NCI-H1694 (cell line): ENCODE results near the gene TMEM69.
A peak's percentile ranks its signal among the peaks of the same experiment; 100 is the strongest.
"Not testable (repeated sequence)": the region's sequence is repeated elsewhere in the genome, so short reads cannot be mapped to it uniquely, and the experiment has no call there.

ENCODE experiments used
- DNase-seq: peaks from one replicate; lab custom pipeline; 2025; lab: John Stamatoyannopoulos, UW

TMEM69 gene, protein sequence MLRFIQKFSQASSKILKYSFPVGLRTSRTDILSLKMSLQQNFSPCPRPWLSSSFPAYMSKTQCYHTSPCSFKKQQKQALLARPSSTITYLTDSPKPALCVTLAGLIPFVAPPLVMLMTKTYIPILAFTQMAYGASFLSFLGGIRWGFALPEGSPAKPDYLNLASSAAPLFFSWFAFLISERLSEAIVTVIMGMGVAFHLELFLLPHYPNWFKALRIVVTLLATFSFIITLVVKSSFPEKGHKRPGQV

DNA sequence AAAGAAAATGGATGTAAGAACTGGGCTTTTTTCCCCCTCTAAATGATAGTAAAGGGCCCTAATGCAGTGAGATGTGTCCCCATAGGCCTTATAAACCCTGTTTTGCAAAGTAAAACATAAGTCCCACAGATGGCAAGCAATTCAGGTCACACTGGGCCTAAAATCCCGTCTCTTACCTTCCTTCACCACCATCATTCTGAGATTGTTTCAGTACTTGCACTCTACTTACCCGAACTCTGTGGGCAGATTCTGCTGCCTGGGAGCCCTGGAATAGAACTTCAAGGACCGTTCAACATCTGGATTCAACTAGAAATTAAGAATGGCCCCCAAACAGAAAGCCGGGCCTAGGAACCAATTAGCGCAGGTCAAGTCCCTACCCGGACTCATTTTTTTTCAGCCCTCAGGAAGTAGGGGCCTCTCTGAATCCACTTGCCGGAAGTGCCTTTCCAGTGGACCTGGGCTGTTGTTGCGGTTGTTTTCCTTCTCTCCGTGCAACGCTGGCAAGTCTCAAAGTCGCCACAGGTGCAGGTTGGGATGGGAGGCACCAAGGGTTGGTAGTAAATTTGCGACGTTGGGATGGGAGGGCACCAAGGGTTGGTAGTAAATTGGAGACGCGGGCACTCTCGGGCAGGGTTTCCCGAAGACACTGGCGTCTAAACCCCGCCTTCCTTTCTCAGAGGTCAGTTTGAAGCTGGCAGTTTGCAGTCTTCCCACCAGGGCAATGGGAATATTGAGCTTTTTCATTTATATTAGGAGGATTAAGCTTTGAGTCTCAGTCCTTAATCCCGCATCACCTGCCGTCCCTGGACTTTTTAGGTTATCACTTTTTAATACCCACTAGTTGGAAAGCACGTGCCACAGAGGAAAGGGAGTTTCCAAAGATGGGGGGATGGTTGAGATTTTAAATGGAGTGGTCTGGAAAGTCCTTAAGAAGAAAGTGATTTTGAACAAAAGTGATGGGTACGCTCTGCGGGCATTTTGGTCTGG is at the start of gene TMEM69:
Gene TMEM69 (plus strand): TSS at position 428 of the 987 bp plus-strand sequence. CDS start 2,888 bp downstream, outside the sequence.
- DNase-seq: peak; percentile 86

GRCh38 chr1:45640293-45640692 is 47.7 kb upstream of the TMEM69 start:
- no peak for DNase-seq

DNA sequence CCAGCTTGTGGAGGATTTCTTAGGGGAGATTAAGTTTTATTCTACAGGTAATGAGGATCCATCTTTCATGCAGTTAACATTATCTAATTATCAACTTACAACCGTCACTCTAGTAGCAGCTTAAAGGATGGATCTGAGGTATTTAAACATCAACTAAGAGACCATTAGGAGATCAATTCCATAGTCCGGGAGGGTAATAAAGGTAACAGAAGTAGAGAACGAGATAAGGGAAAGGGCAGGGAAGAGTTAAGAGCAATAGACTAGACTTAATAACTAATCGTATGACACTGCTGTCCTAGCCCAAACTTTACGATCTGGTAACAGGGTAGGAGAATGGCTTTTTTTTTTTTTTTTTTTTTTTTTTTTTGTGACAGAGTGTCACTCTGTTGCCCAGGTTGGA is 44.7 kb upstream of the TMEM69 start:
- DNase-seq: no peak

GRCh38 chr1:45643978-45644377 is 44.0 kb upstream of the TMEM69 start:
- DNase-seq: no peak

DNA sequence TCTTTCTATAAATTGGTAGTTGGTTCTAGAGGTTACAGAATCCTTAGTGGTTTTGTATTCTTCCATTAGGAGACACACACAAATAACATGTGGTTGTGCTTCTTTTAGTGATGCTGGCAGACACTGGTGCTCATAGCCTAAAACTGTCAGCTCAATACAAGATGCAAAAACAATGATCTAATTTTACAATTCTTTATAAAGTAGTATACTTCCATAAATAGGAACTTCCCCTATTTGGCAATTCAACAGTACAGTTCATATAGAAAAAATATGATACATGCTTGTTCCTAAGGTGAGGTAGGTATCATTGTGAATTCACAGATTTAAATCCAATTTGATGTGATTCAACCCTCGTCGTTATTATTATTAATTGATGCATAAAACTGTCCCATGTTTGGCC is 43.3 kb upstream of the TMEM69 start:
- DNase-seq: no peak

DNA sequence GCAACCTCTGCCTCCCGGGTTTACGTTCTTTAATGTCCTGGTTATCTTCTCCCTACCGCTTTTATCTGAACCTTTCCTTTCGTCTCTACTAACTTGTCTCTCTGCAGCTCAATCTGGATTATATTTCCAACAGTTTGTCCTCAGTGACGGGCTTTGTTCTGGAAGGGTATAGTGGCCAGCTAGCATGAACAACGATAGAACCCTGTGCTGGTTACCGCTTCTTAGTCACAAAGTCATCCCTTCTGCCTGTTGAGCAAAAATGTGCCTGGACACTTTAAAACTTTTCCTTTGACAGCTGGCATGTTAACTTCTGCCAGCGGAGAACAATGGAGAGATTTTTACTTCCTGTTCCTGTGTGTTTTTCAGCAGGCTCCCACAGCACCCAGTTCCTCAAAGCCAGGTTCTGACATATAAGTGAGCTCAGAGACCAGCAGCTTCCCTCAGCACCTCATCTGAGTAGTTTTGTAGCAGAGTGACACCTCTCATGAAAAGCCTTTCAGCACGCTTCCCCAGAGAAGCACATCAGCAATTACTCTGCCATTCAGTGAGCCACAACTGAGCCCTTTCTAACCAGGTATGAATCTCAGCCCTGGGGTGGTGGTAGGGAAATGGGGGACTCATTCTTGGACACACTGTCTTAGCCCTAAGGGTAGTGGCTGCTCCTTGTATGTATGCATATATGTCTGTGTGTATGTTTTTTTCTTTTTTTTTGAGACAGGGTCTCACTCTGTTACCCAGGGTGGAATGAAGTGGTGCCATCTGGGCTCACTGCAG is 40.5 kb upstream of the TMEM69 start:
- no peak for DNase-seq

GRCh38 chr1:45654540-45655280 is 33.3 kb upstream of the TMEM69 start:
- DNase-seq: no peak

- DNase-seq: no peak
Measured at GRCh38 chr1:45656573-45657226, 31.3 kb upstream of the TMEM69 start.

DNA sequence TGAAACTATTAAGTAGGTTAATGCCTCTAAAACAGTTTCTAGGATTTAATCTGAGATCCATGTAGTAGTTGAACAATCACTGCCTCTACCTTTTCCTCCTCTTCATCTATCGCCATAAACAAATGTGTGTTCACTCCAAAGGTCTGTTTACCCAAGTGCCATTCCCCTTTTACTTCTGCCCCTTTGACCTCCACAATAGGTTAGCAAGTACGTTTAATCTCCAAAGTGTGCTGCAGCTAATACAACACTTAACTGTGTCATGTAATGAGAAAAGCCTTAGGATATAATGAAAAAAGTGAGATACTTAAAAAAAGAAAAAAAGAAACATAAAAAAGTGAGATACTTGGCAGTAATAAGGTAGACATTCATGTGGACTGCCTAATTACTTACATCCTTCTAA is 29.8 kb upstream of the TMEM69 start:
- no peak for DNase-seq

DNA sequence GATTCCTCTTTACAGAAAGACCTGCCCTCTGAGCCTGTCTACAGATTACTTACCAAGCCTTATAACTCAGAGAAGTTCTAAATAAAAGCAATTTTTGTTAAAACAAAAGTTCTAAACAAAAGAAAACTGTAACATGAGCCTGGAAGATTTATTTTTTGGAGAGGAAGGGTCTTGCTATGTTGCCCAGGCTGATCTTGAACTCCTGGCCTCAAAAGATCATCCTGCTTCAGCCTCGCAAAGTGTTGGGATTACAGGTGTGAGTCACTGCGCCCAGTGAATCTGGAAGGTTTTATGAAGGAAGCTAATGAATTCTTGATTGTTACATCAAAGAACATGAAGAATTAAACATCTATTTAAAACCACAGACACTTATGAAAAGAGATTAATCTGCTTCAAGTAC is 28.8 kb upstream of the TMEM69 start:
- no peak for DNase-seq

DNA sequence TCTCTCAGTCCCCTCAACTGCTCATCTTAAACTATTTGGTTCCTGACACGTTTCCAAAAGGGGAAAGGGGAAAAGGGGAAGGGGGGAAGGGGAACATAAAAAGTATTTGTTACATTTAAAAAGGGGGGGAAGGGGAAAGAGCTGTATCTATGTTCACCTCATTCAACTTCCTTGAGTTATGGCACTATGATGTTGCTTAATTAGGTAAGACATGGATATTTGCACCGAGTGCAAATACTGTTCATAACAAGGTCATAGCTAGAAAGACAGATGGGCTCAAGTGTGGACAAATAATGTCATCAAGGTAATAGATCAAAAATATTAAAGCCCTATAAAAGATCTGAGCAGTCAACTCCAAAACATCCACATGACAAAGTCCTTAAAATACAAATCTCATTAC is 27.6 kb upstream of the TMEM69 start:
- no peak for DNase-seq

- no peak for DNase-seq
Measured at GRCh38 chr1:45666836-45667235, 21.1 kb upstream of the TMEM69 start.

DNA sequence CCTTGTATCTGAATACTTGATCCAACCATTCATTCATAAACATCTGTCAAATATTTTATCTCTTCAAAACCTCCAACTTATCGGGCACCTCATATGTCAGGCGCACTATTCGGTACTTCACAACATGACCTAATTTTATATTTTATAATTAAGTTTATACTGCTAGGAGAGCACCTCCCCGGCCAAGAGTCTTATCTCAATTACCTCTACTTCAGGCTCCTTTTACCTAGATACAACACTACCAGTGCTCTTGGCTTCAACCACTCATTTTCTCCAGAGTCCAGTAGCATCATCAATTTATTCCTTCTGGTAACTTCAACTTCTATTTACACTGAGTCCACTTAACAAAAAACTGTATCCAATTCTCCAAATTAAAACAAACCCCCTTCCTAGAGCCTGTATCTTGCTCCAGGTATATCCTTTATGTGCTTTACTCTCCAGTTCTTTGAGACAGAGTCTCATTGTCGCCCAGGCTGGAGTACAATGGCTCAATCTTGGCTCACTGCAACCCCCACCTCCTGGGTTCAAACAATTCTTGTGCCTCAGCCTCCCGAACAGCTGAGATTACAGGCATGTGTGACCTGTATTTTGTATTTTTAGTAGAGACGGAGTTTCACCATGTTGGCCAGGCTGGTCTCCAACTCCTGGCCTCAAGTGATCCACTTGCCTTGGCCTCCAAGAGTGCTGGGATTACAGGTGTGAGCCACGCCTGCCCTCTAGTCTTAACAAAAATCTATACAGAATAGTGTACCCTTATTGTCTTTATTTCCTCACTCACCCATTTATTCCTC is 20.5 kb upstream of the TMEM69 start:
- no peak for DNase-seq

DNA sequence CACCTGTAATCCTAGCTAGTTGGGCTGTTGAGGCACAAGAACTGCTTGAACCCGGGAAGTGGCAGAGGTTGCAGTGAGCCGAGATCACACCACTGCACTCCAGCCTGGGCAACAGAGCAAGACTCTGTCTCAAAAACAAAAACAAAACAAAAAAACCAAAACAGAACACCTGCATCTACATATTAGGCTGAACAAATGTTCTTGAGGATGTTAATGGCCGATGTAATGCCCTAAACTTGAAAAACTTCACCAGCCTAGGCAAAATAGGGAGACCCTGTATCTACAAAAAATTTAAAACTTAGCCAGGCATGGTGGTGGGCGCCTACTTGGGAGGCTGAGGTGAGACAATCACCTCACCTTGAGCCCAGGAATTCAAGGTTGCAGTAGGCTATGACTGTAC is 19.5 kb upstream of the TMEM69 start:
- DNase-seq: no peak

DNA sequence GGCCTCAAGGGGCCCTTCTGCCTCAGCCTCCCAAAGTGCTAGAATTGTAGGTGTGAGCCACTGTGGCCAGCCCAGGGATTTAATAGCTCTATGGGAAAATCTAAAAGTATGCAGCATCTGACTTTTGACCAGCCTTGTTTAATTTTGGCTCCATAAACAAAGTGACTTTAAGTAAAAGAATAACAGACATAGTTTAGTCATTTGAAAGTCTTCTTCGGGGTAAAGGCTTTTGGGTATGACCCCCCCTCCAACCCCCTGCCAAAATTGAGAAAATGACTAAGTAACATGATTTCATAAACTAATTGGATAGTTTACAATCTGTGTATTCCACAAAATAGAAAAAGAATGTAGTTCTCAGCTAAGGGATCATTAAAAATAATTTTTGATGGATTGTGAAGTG is 18.6 kb upstream of the TMEM69 start:
- no peak for DNase-seq

DNA sequence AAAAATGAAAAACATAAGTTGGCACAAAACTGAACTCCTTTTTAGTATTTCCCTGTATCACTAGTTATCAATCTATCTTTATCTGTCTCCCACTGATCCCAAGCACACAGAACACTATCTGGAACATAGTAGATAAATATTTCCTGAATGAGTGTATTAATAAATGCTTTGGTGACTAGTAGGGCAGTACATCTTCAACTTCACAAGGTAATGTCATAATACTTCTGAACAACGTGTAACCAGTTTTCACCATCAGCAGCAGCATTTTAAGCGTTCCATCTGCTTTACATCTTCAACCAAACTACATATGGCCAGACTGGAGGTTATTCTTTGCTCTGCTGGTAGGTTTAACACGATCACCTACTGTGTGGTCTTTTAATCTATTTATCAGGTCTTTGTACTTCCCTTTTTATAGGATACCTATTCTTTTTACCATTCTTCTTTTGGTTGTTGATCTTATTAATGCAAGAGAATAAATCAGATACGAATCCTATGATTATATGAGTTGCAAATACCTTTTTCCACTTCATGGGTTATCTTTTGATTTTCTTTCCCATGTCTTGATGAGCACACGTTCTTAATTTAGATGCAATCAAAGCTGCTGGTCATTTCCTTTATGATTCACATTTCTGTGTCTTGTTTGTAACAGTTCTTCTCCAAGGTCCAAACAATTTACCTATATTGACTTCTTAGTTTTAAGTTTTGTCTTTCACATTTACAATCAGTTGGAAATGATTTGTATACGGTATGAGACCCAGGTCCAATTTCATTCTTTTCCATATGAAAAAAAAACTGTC is 17.9 kb upstream of the TMEM69 start:
- DNase-seq: no peak

DNA sequence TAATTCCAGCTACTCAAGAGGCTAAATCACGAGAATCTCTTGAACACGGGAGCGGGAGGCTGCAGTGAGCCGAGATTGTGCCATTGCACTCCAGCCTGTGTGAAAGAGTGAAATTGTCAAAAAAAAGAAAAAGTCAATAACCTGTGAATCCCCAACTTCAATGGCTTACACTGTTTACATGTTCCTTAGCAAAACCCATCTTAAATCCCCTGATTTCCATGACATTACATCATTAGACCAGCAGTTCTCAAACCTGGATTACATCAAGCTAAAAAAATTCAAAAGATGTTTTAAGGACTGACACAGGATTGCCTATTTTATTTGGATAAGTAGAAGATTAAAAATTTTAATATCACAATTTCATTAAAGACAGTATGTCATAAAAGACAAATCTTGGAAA is 14.0 kb upstream of the TMEM69 start:
- no peak for DNase-seq

- no peak for DNase-seq
Measured at GRCh38 chr1:45674478-45674877, 13.5 kb upstream of the TMEM69 start.

GRCh38 chr1:45676553-45676952 is 11.4 kb upstream of the TMEM69 start:
- not testable (repeated sequence) for DNase-seq
